Measurements from ENCODE around the gene TRIM17.

The TRIM17 gene

GRCh38 chr1:228416217-228416933 is at the start of gene TRIM17:
Gene TRIM17 (minus strand): TSS chr1:228416861. CDS start chr1:228415072, 1,789 bp downstream.
- peak; percentile 42 for DNase-seq

DNA sequence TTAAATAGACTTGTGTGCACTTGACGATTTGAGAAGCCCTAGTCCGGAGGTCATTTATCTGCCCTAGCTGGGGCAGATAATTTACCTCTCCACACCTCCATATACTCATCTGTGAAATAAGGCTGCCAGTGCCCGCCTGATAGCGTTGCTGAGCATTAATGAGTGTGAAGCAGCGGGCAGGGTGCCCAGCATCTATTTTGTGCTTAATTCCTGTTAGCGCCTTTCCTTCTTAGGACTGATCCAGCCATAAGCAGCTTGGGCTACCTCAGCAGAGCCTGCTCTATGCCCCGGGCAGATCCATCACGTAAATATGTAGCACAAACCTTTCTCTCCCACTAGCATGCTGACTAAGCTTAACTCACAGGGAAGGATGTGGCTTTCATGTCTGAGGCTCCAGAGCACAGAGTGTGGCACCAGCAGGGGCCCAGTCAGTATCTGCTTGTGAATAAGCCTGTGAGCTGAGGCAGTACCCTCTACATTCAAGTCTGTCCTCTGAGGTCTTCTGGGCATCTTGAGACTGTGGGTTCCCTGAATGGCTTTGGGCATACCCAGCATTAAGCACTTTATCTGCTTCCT is 49.0 kb upstream of the TRIM17 start:
- DNase-seq, result no peak

GRCh38 chr1:228465141-228465540 is 48.5 kb upstream of the TRIM17 start:
- DNase-seq, result no peak

DNA sequence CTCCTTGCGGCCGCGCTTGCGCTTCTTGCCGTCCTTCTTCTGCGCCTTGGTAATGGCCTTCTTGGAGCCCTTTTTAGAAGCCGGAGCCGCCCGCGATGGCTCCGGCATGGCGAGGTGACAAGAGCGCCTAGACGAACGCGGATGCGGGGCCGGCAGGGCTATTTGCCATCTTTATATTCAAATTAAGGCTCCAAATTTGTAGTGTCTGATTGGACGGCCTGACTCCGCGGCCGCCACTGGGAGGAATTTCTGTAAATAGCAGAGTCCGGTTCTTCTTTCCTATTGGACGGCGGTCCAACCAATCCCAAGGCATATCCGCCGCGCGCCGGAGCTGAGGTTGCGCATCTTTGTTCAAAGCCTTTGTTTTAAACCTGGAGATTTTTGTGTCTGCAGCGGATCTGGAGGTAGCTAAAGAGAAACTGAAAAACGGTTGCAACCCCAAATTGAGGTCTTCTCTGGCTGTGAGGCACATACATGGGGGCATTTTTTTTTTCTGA is 47.9 kb upstream of the TRIM17 start:
- DNase-seq, result peak; percentile 97

GRCh38 chr1:228463559-228464455 is 47.1 kb upstream of the TRIM17 start:
- DNase-seq, result peak; percentile 75

DNA sequence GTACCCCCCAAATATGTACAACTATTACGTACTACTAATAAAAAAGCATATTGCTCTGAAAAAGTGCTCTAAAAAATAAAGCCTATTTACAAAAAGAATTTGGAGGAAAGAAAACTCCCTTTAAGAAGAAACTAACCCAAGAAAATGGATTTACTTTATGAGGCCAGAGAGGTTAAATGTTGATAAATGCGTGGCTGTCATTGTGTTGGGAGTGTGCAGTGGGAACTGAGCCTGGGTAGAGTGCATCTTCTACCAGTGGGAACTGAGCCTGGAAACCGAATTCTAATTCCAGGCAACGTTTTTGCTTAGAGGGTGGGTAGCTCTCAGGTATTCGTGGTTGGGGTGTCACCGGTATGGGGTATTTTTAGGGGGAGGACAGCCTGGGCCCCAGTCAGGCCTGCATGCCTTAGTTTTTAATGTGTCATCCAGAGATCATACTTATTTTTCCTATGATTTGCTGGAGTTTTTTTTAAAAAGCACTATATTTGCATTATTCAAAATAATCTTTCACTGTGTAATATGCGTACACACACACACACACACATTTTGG is 46.4 kb upstream of the TRIM17 start:
- no peak for DNase-seq

- DNase-seq, result no peak
Observed at GRCh38 chr1:228462560-228462959, 45.9 kb upstream of the TRIM17 start.

DNA sequence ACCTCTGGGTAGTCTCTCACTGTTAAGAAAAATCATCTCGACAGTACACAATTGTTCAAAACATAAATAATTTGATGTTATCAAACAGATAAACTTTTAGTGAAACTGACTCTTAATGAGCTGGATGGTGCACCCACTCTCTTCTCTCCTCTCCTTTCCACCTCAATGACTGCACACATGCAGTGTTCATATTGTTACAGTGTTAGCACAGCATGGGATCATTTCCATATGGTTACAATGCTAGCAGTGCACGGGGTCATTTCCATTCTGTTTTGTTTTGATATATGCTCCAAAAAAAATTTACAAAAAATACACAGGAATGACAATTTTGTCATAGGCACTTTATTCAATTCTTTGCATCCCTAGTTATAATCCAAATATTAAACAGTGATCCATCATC is 44.2 kb upstream of the TRIM17 start:
- peak; percentile 53 for DNase-seq

DNA sequence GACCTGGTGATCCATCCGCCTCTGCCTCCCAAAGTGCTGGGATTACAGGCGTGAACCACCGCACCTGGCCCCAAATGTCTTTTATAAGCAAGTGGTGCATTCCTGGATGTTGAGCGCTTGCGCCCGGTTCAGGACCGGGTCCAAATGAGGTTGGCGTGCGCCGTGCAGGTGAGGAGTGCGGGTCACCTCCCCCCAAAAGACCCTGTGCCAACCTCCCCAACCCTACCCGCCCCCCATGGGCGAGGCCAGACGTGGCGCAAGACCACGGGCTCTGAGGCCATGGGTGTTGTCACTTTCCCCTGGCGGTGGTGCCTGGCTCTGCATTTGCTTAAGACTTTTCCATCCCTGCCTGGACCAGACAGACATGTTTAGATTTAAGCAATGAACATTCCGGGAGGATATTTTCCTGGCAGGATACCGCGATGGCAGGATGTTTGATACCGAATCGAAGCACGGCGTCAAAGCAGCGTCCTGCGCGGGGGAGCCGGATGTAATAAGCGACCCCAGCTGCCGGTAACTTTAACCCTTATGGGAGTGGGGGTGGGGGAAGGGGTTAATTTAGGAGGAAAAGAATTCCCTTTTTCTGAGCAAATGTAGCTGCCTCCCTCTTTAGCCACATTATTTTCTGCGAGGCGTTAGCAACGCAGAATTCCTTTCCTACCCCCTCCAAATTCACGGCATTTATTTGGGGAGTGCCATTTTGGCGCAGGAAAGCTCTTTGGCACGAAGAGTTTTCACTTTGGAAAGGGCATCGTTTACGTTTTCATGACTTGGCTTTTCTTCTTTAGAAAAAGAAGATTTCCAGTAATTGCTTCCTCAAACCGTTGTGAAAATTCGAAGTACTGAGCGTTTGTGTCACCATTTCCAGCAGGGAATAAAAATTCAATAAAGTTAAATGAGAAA is 42.7 kb upstream of the TRIM17 start:
- peak; percentile 78 for DNase-seq

DNA sequence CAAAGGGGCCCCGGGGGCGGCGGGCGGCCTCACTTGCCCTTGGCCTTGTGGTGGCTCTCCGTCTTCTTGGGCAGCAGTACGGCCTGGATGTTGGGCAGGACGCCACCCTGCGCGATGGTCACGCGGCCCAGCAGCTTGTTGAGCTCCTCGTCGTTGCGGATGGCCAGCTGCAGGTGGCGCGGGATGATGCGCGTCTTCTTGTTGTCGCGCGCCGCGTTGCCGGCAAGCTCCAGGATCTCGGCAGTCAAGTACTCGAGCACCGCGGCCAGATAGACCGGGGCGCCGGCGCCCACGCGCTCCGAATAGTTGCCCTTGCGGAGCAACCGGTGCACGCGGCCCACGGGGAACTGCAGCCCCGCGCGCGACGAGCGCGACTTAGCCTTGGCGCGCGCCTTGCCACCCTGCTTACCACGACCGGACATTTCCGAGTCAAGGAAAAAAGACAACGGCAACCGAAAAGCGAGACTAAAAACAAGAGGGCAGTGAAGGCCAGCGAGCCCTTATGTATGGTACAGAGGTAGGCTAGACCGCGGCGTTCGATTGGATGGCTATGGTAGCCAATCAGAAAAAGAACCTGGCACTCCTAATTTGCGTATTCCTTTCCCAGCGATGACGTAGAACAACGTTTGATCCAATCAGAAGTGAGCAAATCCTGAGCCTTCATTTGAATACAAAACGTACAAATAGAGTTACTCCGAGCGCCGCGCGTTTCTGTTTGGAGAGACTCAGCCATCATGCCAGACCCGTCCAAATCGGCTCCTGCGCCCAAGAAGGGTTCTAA is 40.9 kb upstream of the TRIM17 start:
- peak; percentile 99 for DNase-seq

DNA sequence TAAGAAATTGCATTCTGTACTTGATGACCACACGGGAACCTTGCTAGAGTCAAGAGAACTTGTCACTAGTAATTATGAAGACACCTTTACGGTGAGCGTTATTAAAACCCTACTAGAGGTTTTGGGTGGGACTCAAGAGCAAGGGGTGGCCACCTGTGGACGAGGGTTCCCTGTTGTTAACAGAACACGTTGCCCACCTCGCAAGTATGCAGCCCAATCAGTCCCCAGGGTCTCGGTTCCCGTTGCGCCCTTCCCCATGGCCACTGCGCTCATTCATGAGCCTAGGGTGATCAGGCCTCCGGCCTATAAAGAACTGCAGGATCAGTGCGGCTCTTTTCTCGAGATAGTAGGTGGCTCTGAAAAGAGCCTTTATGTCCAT is 40.3 kb upstream of the TRIM17 start:
- DNase-seq, result no peak

DNA sequence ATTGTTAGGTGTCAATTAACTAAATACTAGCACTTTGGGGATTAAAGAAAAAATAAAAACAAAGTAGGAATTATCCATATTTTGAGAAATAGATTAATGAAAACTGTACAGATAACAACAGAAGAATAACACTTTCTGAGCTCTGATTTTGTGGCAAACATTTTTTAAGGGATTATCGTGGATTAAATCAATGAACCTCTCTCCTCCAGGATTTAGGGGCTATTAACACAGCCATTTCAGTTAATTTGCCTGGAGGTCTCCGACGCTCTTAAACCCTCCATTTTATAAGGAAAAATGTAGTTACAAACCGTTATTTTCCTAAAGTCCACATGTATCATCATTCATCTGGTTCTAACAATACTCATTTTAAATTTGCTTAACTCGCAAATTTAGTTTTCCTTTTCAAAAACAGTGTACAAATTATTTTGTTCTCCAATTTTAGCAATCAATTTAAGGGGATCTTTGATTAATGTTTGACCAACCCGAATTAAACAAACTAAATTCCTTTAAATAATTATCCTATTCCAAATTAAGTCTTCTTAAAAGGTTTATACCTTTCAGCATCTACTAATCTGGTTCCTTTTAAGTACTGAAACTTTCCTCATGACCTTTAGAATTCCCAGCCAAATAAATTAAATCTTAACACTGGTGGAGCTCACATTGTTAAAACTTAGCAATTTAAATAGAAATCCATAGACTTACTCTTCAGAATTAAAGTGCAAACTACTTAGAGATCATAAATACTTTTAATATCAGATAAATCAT is 39.8 kb upstream of the TRIM17 start:
- no peak for DNase-seq

GRCh38 chr1:228455715-228456114 is 39.1 kb upstream of the TRIM17 start:
- peak; percentile 21 for DNase-seq

GRCh38 chr1:228454238-228454637 is 37.6 kb upstream of the TRIM17 start:
- DNase-seq, result no peak

GRCh38 chr1:228453614-228454013 is 37.0 kb upstream of the TRIM17 start:
- DNase-seq, result no peak

DNA sequence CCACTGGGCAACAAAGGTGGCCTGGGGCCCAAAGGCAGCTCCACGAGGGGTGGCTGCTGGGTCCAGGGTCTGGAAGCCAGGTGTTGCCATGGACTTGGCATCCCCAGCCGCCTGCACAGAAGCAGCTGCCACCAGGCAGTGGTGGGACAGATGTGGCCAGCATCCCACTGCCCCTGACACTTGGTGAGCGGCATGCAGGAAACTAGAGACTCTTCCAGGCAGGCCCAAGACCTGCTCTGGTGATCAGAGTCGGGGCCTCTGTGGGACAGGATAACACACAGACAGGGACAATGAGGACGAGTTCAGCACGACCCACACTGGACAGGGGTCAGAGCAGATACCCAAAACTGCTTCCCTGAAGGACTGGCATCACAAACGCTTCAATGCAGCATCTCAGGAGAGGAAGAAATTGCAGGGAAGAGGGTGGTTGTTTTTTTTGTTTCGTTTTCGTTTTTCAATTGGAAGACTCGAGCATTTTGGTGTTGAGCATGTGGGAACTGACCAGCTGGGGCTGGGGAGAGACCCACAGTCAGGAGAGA is 36.4 kb upstream of the TRIM17 start:
- no peak for DNase-seq

- no peak for DNase-seq
Observed at GRCh38 chr1:228452194-228453021, 35.7 kb upstream of the TRIM17 start.

GRCh38 chr1:228450200-228450599 is 33.5 kb upstream of the TRIM17 start:
- DNase-seq, result no peak

DNA sequence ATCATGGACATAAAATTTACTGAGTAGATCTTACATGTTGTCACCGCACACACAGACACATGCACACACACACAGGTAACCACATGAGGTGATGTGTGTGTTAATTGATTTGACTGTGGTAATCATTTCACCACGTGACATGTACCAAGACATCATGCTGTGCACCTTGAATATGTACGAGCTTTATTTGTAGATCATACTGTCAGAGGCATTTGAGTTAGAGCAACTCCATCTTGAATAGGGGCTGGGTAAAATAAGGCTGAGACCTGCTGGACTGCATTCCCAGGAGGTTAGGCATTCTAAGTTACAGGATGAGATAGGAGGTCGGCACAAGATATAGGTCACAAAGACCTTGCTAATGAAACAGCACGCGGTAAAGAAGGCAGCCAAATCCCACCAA is 31.7 kb upstream of the TRIM17 start:
- no peak for DNase-seq

All from NCI-H2171 treated with DMSO at 0.1 percent for 48 hours (cell line).